Measurements from ENCODE around the gene SRPX. TPM values are rescaled to one million over a fixed set of nuclear protein-coding genes. Genes with fewer than 3 reads are reported as not detected.
A peak's percentile ranks its signal among the peaks of the same experiment; 100 is the strongest.

The SRPX gene
- polyA plus RNA-seq, 2 of the 4 experiments (the other 2 are of a cell fraction), result 1.8 to 3.8 TPM

- TF ChIP-seq REST (IDR thresholded peaks at IDR 0.05) (no peak), FOXS1 (CRISPR knock-in tag; IDR thresholded peaks at IDR 0.05) (no peak), FOSL2 (IDR thresholded peaks at IDR 0.05) (no peak), FOSL2 (CRISPR knock-in tag; IDR thresholded peaks at IDR 0.05) (no peak), CHD2 (IDR thresholded peaks at IDR 0.05; ENCODE audit: low read length, partially characterized antibody) (no peak), RFX5 (IDR thresholded peaks at IDR 0.05) (no peak), CTCF (IDR thresholded peaks at IDR 0.05) (no peak), MAFK (IDR thresholded peaks at IDR 0.05; ENCODE audit: partially characterized antibody) (no peak)
These were observed 15.6 kb downstream of the SRPX start (continued) for GRCh38 chrX:38205039-38205438.

GRCh38 chrX:38192007-38192810 is 28.5 kb downstream of the SRPX start:
- Histone ChIP-seq H3K4me1 (no peaks in the 10 kb centered on the region), H3K4me3 (no peak overlapping the region), H3K27ac (no peak overlapping the region), H3K9me3 (no peaks in the 10 kb centered on the region), H3K4me2 (no peak overlapping the region; the same call in 2 of the 3 replicates)
- WGBS (ENCODE audit: missing lambda C conversion rate), result 33% methylated on average over 5 of the region's 5 CpGs
- no peak for TF ChIP-seq FOXS1 (CRISPR knock-in tag; IDR thresholded peaks at IDR 0.05)
- TF ChIP-seq RAD21 (conservative IDR thresholded peaks at IDR 0.05 in 1 of 2, IDR thresholded peaks at IDR 0.05 in 1 of 2), result peak; percentile 50 to 54
- TF ChIP-seq CTCF (IDR thresholded peaks at IDR 0.05), result peak; percentile 48
- TF ChIP-seq SMC3 (IDR thresholded peaks at IDR 0.05), result peak; percentile 47; the same call in 2 of the 3 replicates
- DNase-seq (ENCODE audit: low read depth in 1 of 2, low spot score in 1 of 2) (peak in 1 of 2 experiments; percentile 14), ATAC-seq (peak; percentile 54 to 74; a peak in 3 of 6 replicates), FAIRE-seq (no peak)
- ChIA-PET POLR2A (interaction anchor here (1.6 kb wide), 1 partner anchor 135 kb away, joined by 4 read pairs; the partner anchor contains the start of gene RPGR), CTCF (interaction anchor here (0.7 to 6.0 kb wide), 16 partner anchors 9 to 467 kb away, joined by 3 to 39 read pairs (median 4); partner anchors contain the start of genes RPGR and SRPX)

- no peak for ATAC-seq
- H3K27ac ChIP-seq, result no peak overlapping the region
- no peaks in the 10 kb centered on the region for H3K9me3 ChIP-seq
- no peak overlapping the region for H3K4me3 ChIP-seq
- 29% methylated on average over 7 of the region's 7 CpGs for WGBS (ENCODE audit: missing lambda C conversion rate)
- H3K4me2 ChIP-seq, result no peak overlapping the region
- no peak for TF ChIP-seq ESRRA (IDR thresholded peaks at IDR 0.05; ENCODE audit: borderline replicate concordance, low read length)
- TF ChIP-seq SREBF2 (IDR thresholded peaks at IDR 0.05), result no peak
- no peak for TF ChIP-seq JUNB (IDR thresholded peaks at IDR 0.05)
- TF ChIP-seq EHMT2 (IDR thresholded peaks at IDR 0.05; ENCODE audit: low read depth), result no peak
- TF ChIP-seq EP300 (IDR thresholded peaks at IDR 0.05), result no peak
- TF ChIP-seq RNF2 (IDR thresholded peaks at IDR 0.05; ENCODE audit: borderline replicate concordance, low read depth), result no peak
- no peak for TF ChIP-seq RARB (CRISPR knock-in tag; IDR thresholded peaks at IDR 0.05)
- TF ChIP-seq ZFP36 (IDR thresholded peaks at IDR 0.05; ENCODE audit: borderline replicate concordance, partially characterized antibody), result no peak
- no peak for TF ChIP-seq CTCF (IDR thresholded peaks at IDR 0.05)
- TF ChIP-seq BHLHE40 (IDR thresholded peaks at IDR 0.05; ENCODE audit: low read depth, low read length), result no peak
- no peak for TF ChIP-seq MAFK (IDR thresholded peaks at IDR 0.05; ENCODE audit: partially characterized antibody)
- TF ChIP-seq JUN (IDR thresholded peaks at IDR 0.05), result no peak
- POLR2A ChIA-PET, result no interaction called here
- no peak for FAIRE-seq
- no peaks in the 10 kb centered on the region for H3K4me1 ChIP-seq
- DNase-seq (ENCODE audit: low read depth in 1 of 2, low spot score in 1 of 2), result no peak
- CTCF ChIA-PET, result interaction anchor here (1.2 to 6.0 kb wide), 2 partner anchors 138 to 143 kb away, joined by 4 to 39 read pairs; partner anchors contain the start of gene RPGR
These were observed 31.0 kb downstream of the SRPX start for GRCh38 chrX:38189431-38190250.

All from A549 (cell line).